HepG2 (cell line): ENCODE measurements around the gene LDLRAD4. TPM values are rescaled to one million over a fixed set of nuclear protein-coding genes. Genes with fewer than 3 reads are reported as not detected.
"Not testable (repeated sequence)": the region's sequence is repeated elsewhere in the genome, so short reads cannot be mapped to it uniquely, and the experiment has no call there.

Experiments used
- ATAC-seq: fragments of 200-7000 bp; cut with Tn5 transposase; 3 replicates; pipeline ENCODE4 v1.9.1; 2020; ENCODE audit warnings: mild to moderate bottlenecking, moderate library complexity
- BruUV-seq: library from RNA; stranded (reverse); fragments of 400-500 nt; replicated peaks from 2 replicates; lab custom pipeline; 2021; lab: Mats Ljungman, UMichigan
- CTCF ChIA-PET: fragments of 300-600 bp; formaldehyde crosslinking; extraction: SDS; loops from one replicate; lab custom pipeline; 2021; ENCODE audit warnings: low total read pairs, inconsistent platforms, low intra/inter-chr PET ratio; lab: Yijun Ruan, JAX
- POLR2A ChIA-PET: fragments of 350-600 bp; sonication (Branson Sonifier 250); formaldehyde crosslinking; loops from one replicate; lab custom pipeline; 2020; ENCODE audit warnings: antibody characterized with exemption, inconsistent platforms; lab: Yijun Ruan, JAX
- DNase-seq: peaks from one replicate; pipeline ENCODE4 v3.0.0-alpha.2; 2015; ENCODE audit warnings: low spot score
- FAIRE-seq: peaks from 3 replicates; lab custom pipeline; 2011; peaks lifted over from hg19 to GRCh38; lab: Jason Lieb, UNC
- H2AFZ ChIP-seq: one replicate; pipeline ENCODE4 v1.6.1; 2011; ENCODE audit warnings: low read length, inconsistent platforms
- H3K27ac ChIP-seq: fragments of 300-600 bp; 3 replicates; pipeline ENCODE4 v1.8.0; 2011; ENCODE audit warnings: mixed run types, mild to moderate bottlenecking, mixed read lengths, low read length, inconsistent platforms; ENCODE audit not compliant: insufficient read depth; ENCODE audit errors: extremely low read length
- H3K27me3 ChIP-seq, 2 experiments: fragments of 200-600 bp in 1 of 2; 2 replicates in 1 of 2; 3 replicates in 1 of 2; pipeline versions ENCODE4 v1.6.0 to v1.8.0; 2011; ENCODE audit warnings: low read length in 2 of 2, mild to moderate bottlenecking in 2 of 2, moderate library complexity in 2 of 2, inconsistent platforms in 1 of 2; ENCODE audit not compliant: insufficient read depth in 2 of 2, control insufficient read depth in 1 of 2
- H3K36me3 ChIP-seq, 2 experiments: fragments of 200-600 bp in 1 of 2; replicated peaks in 1 of 2; 2 replicates in 1 of 2; 3 replicates in 1 of 2; pipeline versions ENCODE4 v1.5.1 to v1.8.0; 2011; ENCODE audit warnings: low read length in 2 of 2, inconsistent platforms in 1 of 2; ENCODE audit not compliant: insufficient read depth in 2 of 2, control insufficient read depth in 1 of 2
- H3K4me1 ChIP-seq: 2 replicates; pipeline ENCODE4 v1.5.1; 2012; ENCODE audit warnings: low read length, inconsistent platforms; ENCODE audit not compliant: insufficient read depth
- H3K4me2 ChIP-seq: 2 replicates; pipeline ENCODE4 v1.6.0; 2011; ENCODE audit warnings: low read depth, low read length, inconsistent platforms
- H3K4me3 ChIP-seq, 3 experiments: fragments of 200-600 bp in 1 of 3; sonication (generic), shearing (Covaris generic) in 1 of 3; replicated peaks in 1 of 3; 2 replicates each; pipeline ENCODE4 v1.5.1; 2011 to 2016; ENCODE audit warnings: low read length in 3 of 3, inconsistent platforms in 2 of 3, low read depth in 2 of 3, mild to moderate bottlenecking in 2 of 3, control low read depth in 1 of 3, mixed read lengths in 1 of 3; ENCODE audit not compliant: insufficient read depth in 1 of 3
- H3K79me2 ChIP-seq: one replicate; pipeline ENCODE4 v1.6.1; 2011; ENCODE audit warnings: low read length, inconsistent platforms; ENCODE audit not compliant: insufficient read depth
- H3K9ac ChIP-seq: 2 replicates; pipeline ENCODE4 v1.6.0; 2011; ENCODE audit warnings: mild to moderate bottlenecking, low read depth, low read length, inconsistent platforms; ENCODE audit not compliant: insufficient read depth
- H3K9me3 ChIP-seq: 2 replicates; pipeline ENCODE4 v1.5.1; 2012; ENCODE audit warnings: mild to moderate bottlenecking, low read length
- H4K20me1 ChIP-seq: 2 replicates; pipeline ENCODE4 v1.6.0; 2011; ENCODE audit warnings: inconsistent platforms, mild to moderate bottlenecking, low read length, moderate library complexity; ENCODE audit not compliant: insufficient read depth
- BRCA1 ChIP-seq: sonication (generic); formaldehyde crosslinking; IDR thresholded peaks from 2 replicates; pipeline ENCODE4 v1.4.0; 2020; ENCODE audit warnings: missing genetic modification reagents
- ELF4 ChIP-seq: sonication (generic); formaldehyde crosslinking; IDR thresholded peaks from 2 replicates; pipeline ENCODE4 v1.5.0; 2020; ENCODE audit warnings: missing genetic modification reagents, mild to moderate bottlenecking, moderate library complexity, borderline replicate concordance
- HCFC1 ChIP-seq: fragments of 150-350 bp; IDR thresholded peaks from 2 replicates; pipeline ENCODE4 v1.6.1; 2014; ENCODE audit warnings: low read depth, low read length
- KLF15 ChIP-seq: sonication (generic); formaldehyde crosslinking; IDR thresholded peaks from 2 replicates; pipeline ENCODE4 v1.8.1; 2023; ENCODE audit warnings: borderline replicate concordance, mild to moderate bottlenecking, inconsistent platforms, missing genetic modification reagents, mixed read lengths
- MEF2D ChIP-seq: sonication (generic); formaldehyde crosslinking; IDR thresholded peaks from 2 replicates; pipeline ENCODE4 v1.5.1; 2020; ENCODE audit warnings: mild to moderate bottlenecking, missing genetic modification reagents
- RBM39 ChIP-seq: fragments of 200-400 bp; formaldehyde crosslinking; IDR thresholded peaks from one replicate; pipeline ENCODE4 v1.6.1; 2018; ENCODE audit warnings: antibody characterized with exemption, mild to moderate bottlenecking, low read depth, low read length; ENCODE audit not compliant: poor library complexity, severe bottlenecking
- RELA ChIP-seq: sonication (generic); formaldehyde crosslinking; IDR thresholded peaks from 2 replicates; pipeline ENCODE4 v1.4.0; 2020; ENCODE audit warnings: missing genetic modification reagents
- SALL2 ChIP-seq: sonication (generic); formaldehyde crosslinking; IDR thresholded peaks from 2 replicates; pipeline ENCODE4 v1.8.1; 2023; ENCODE audit warnings: mild to moderate bottlenecking, missing genetic modification reagents, inconsistent platforms
- SATB2 ChIP-seq: sonication (generic); formaldehyde crosslinking; IDR thresholded peaks from 2 replicates; pipeline ENCODE4 v1.5.0; 2020; ENCODE audit warnings: missing genetic modification reagents
- SIX1 ChIP-seq: sonication (generic); formaldehyde crosslinking; IDR thresholded peaks from 2 replicates; pipeline ENCODE4 v1.4.0; 2020; ENCODE audit warnings: missing genetic modification reagents, borderline replicate concordance
- SSRP1 ChIP-seq: IDR thresholded peaks from 2 replicates; pipeline ENCODE4 v1.6.1; 2016; ENCODE audit warnings: control low read depth
- TOPORS ChIP-seq: sonication (generic); formaldehyde crosslinking; IDR thresholded peaks from 2 replicates; pipeline ENCODE4 v1.8.0; 2023; ENCODE audit warnings: mild to moderate bottlenecking, missing genetic modification reagents
- XBP1 ChIP-seq: sonication (generic); formaldehyde crosslinking; IDR thresholded peaks from 2 replicates; pipeline ENCODE4 v1.5.0; 2020; ENCODE audit warnings: missing genetic modification reagents
- WGBS: methylation state at CpG from one replicate; pipeline ENCODE4 v1.1.6; 2017; ENCODE audit warnings: low lambda C conversion rate; 5-methylcytosine and 5-hydroxymethylcytosine counted together
- in situ Hi-C: cut with HindIII; loops from 2 replicates; pipeline ENCODE4 v1.10.0; 2017; ENCODE audit warnings: low pct_unique_long_range_greater_than_20kb; ENCODE audit not compliant: extremely low pct_ligation_motif_present
- intact Hi-C: fragments of 100-400 bp; cut with micrococcal nuclease; formaldehyde crosslinking; loops from one replicate; pipeline ENCODE4 v1.10.0; 2022; ENCODE audit not compliant: unreplicated experiment
- polyA plus RNA-seq, 8 experiments: library from polyadenylated mRNA; depleted of rRNA in 3 of 8; stranded (reverse) in 7 of 8; unstranded in 1 of 8; fragments of >200 nt; fragmentation: Illumina TruSeq in 4 of 8; extraction: Trizol in 4 of 8; gene quantifications; 2 replicates each; pipeline versions ENCODE4 v1.2.1 to v1.2.3, GENCODE V29; 2011 to 2016; ENCODE audit warnings: low read depth in 4 of 8, missing spikeins in 1 of 8, mixed read lengths in 1 of 8; ENCODE audit not compliant: insufficient read depth in 1 of 8
- total RNA-seq, 5 experiments: library from RNA; depleted of rRNA; stranded (reverse); fragments of >200 nt; fragmentation: Illumina TruSeq; extraction: Trizol; gene quantifications; 2 replicates each; pipeline ENCODE4 v1.2.3, GENCODE V29; 2016; ENCODE audit warnings: low read depth in 1 of 5
- TF ChIP-seq, protein P1 (sequence below): sonication (generic); formaldehyde crosslinking; IDR thresholded peaks from 2 replicates; pipeline ENCODE4 v1.8.0; 2022; ENCODE audit warnings: missing genetic modification reagents, mild to moderate bottlenecking, borderline replicate concordance

LDLRAD4 gene
- total and polyA plus RNA-seq, 2 of the 13 experiments (the other 11 are each of a cell fraction or from before 2014, with no cell fraction given), result 13.6 to 20.9 TPM

DNA sequence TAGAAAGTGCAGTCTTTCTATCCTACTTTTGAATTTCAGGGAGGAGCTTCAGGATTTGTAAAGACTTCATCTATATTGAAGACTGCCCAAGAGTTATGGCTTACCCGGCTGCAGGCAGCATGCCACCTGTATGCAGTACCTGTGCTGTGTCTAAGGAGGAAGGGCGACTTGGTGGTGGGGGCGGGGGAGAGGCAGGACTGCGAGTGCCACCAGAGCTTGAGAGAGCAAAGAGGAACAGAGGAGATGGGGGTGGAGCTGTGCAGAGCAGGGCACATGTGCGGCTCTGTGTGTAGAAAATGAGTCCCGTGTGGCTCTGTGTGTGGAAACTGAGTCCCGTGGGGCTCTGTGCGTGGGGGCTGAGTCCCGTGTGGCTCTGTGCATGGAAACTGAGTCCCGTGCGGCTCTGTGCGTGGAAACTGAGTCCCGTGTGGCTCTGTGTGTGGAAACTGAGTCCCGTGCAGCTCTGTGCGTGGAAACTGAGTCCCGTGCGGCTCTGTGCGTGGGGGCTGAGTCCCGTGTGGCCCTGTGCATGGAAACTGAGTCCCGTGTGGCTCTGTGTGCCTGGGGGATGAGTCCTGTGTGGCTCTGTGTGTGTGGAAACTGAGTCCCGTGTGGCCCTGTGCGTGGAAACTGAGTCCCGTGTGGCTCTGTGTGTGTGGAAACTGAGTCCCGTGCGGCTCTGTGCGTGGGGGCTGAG lies 43.2 kb downstream of the LDLRAD4 start:
- ChIA-PET CTCF (no interaction called here), POLR2A (no interaction called here)
- H3K4me3 ChIP-seq, result no peak overlapping the region
- intact Hi-C loops, result no loop called here
- no peak overlapping the region for H3K27ac ChIP-seq
- FAIRE-seq (no peak), DNase-seq (no peak)
- no TSS peak for BruUV-seq
- in situ Hi-C loops, result no loop called here
- no peak overlapping the region for H2AFZ ChIP-seq
- H3K9me3 ChIP-seq, result no peaks in the 10 kb centered on the region
- no peaks in the 10 kb centered on the region for H3K4me1 ChIP-seq
- H3K9ac ChIP-seq, result no peak overlapping the region
- H4K20me1 ChIP-seq, result no peaks in the 10 kb centered on the region
- TF ChIP-seq HCFC1 (no peak), BRCA1 (CRISPR knock-in tag) (no peak), SATB2 (no peak), ELF4 (CRISPR knock-in tag) (no peak), XBP1 (CRISPR knock-in tag) (no peak), SALL2 (no peak), SIX1 (no peak), TOPORS (CRISPR knock-in tag) (no peak), RELA (no peak), RBM39 (no peak), SSRP1 (CRISPR knock-in tag) (no peak), KLF15 (CRISPR knock-in tag) (no peak), MEF2D (CRISPR knock-in tag) (no peak)
- TF ChIP-seq, protein P1, sequence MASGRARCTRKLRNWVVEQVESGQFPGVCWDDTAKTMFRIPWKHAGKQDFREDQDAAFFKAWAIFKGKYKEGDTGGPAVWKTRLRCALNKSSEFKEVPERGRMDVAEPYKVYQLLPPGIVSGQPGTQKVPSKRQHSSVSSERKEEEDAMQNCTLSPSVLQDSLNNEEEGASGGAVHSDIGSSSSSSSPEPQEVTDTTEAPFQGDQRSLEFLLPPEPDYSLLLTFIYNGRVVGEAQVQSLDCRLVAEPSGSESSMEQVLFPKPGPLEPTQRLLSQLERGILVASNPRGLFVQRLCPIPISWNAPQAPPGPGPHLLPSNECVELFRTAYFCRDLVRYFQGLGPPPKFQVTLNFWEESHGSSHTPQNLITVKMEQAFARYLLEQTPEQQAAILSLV (CRISPR knock-in tag), result no peak
- TF ChIP-seq, all 625 proteins: peak for 0
- WGBS, result 81% methylated on average over 26 of the region's 26 CpGs
- no peaks in the 10 kb centered on the region for H3K79me2 ChIP-seq
- ATAC-seq, result no peak
- no peaks in the 10 kb centered on the region for H3K36me3 ChIP-seq
- H3K4me2 ChIP-seq, result no peak overlapping the region
- no peaks in the 10 kb centered on the region for H3K27me3 ChIP-seq

DNA sequence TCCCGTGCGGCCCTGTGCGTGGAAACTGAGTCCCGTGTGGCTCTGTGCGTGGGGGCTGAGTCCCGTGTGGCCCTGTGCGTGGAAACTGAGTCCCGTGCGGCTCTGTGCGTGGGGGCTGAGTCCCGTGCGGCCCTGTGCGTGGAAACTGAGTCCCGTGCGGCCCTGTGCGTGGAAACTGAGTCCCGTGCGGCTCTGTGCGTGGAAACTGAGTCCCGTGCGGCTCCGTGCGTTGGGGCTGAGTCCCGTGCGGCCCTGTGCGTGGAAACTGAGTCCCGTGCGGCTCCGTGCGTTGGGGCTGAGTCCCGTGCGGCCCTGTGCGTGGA lies 43.8 kb downstream of the LDLRAD4 start:
- WGBS, result 84% methylated on average over 19 of the region's 33 CpGs
- DNase-seq, H3K79me2 ChIP-seq, BruUV-seq, H3K4me1 ChIP-seq, FAIRE-seq, H3K4me3 ChIP-seq, H3K4me2 ChIP-seq, H3K27me3 ChIP-seq, POLR2A ChIA-PET, CTCF ChIA-PET, H4K20me1 ChIP-seq, H3K27ac ChIP-seq, ATAC-seq, in situ Hi-C loops, H3K9ac ChIP-seq, intact Hi-C loops, H2AFZ ChIP-seq, H3K36me3 ChIP-seq, H3K9me3 ChIP-seq: not testable (repeated sequence)
